WI38 (cell line): Measurements from ENCODE around the gene PLPPR3.
"Not testable (repeated sequence)": the region's sequence is repeated elsewhere in the genome, so short reads cannot be mapped to it uniquely, and the experiment has no call there.

Source experiments
- H3K4me3 ChIP-seq: 2 replicates; pipeline ENCODE4 v1.5.1; 2011; ENCODE audit warnings: low read depth, mild to moderate bottlenecking, control low read depth, low read length
- TF ChIP-seq, protein P1 (sequence below): IDR thresholded peaks from 2 replicates; pipeline ENCODE4 v1.5.1; 2012; ENCODE audit warnings: low read depth, mild to moderate bottlenecking, control low read depth, low read length

The PLPPR3 gene

GRCh38 chr19:858868-859843 is 37.4 kb upstream of the PLPPR3 start, which contains the start of gene CFD:
Gene CFD, plus strand, starts transcription at chr19:859664. Its CDS starts 26 bp downstream, at chr19:859690.
- H3K4me3 ChIP-seq: peak within 1 kb of the TSS; percentile 47
- TF ChIP-seq, protein P1, sequence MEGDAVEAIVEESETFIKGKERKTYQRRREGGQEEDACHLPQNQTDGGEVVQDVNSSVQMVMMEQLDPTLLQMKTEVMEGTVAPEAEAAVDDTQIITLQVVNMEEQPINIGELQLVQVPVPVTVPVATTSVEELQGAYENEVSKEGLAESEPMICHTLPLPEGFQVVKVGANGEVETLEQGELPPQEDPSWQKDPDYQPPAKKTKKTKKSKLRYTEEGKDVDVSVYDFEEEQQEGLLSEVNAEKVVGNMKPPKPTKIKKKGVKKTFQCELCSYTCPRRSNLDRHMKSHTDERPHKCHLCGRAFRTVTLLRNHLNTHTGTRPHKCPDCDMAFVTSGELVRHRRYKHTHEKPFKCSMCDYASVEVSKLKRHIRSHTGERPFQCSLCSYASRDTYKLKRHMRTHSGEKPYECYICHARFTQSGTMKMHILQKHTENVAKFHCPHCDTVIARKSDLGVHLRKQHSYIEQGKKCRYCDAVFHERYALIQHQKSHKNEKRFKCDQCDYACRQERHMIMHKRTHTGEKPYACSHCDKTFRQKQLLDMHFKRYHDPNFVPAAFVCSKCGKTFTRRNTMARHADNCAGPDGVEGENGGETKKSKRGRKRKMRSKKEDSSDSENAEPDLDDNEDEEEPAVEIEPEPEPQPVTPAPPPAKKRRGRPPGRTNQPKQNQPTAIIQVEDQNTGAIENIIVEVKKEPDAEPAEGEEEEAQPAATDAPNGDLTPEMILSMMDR: no peak

DNA sequence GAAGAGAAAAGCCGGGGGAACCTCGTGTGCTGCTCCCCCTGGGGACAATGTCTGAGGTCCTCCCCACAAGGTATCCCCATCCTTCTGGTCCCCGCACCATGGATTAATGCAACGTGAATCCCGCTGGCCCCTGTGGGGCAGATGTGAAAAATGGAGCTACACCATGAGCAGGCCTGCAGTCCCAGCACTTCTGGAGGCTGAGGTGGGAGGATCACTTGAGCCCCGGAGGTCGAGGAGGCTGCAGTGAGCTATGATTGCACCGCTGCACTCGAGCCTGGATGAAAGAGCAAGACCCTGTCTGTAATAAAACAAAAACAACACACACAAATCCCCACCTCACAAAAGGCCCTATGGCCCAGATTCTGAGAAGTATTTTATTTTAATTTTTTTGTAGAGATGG is 36.5 kb upstream of the PLPPR3 start:
- no peak overlapping the region for H3K4me3 ChIP-seq
- TF ChIP-seq, protein P1: no peak

DNA sequence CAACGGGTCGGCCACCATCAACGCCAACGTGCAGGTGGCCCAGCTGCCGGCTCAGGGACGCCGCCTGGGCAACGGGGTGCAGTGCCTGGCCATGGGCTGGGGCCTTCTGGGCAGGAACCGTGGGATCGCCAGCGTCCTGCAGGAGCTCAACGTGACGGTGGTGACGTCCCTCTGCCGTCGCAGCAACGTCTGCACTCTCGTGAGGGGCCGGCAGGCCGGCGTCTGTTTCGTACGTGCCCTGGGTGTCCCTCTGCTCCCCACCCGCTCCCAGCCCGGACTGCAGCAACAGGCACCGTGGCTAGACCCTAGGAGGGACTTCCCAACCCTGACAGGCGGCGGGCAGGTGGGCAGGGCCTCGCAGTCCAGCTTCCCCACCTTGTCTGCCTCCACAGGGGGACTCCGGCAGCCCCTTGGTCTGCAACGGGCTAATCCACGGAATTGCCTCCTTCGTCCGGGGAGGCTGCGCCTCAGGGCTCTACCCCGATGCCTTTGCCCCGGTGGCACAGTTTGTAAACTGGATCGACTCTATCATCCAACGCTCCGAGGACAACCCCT is 33.9 kb upstream of the PLPPR3 start:
- TF ChIP-seq, protein P1: no peak
- H3K4me3 ChIP-seq: no peak overlapping the region

DNA sequence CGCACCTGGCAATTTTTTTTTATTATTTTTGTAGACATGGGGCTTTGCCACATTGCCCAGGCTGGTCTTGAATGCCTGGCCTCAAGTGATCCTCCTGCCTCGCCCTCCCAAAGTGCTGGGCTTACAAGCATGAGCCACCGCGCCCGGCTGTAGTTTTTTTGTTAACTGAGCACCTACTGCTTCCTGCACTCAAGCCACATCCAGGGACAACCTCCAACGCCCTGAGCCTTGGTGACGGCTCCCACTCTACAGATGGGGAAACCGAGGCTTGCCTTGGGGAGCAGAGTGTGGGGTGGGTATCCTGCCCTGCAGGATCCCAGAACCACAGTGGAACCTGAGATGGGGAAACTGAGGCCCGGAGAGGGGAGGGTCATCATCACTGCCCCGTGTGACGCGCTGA is 33.4 kb upstream of the PLPPR3 start:
- TF ChIP-seq, protein P1: no peak
- H3K4me3 ChIP-seq: no peak overlapping the region

GRCh38 chr19:854549-854948 is 32.8 kb upstream of the PLPPR3 start:
- H3K4me3 ChIP-seq: no peak overlapping the region
- TF ChIP-seq, protein P1: no peak

DNA sequence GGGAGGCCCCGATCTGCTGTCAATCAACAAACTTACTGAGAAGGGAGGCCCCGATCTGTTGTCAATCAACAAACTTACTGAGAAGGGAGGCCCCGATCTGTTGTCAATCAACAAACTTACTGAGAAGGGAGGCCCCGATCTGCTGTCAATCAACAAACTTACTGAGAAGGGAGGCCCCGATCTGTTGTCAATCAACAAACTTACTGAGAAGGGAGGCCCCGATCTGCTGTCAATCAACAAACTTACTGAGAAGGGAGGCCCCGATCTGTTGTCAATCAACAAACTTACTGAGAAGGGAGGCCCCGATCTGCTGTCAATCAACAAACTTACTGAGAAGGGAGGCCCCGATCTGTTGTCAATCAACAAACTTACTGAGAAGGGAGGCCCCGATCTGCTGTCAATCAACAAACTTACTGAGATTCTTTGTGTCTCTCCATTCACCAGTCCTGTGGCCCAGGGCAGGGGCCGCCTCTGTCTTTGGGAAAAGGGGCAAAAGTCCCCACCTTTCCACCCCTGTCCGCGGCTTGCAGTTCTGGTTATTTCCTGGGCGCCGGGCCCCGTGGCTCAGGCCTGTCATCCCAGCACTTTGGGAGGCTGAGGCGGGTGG is 32.0 kb upstream of the PLPPR3 start:
- H3K4me3 ChIP-seq: not testable (repeated sequence)

- TF ChIP-seq, protein P1: no peak
These were observed 31.3 kb upstream of the PLPPR3 start for GRCh38 chr19:853014-853585.

More at GRCh38 chr19:853014-853585, 31.3 kb upstream of the PLPPR3 start:
- no peak overlapping the region for H3K4me3 ChIP-seq
